ENCODE measurements around the gene ZNF777.
"Not testable (repeated sequence)": the region's sequence is repeated elsewhere in the genome, so short reads cannot be mapped to it uniquely, and the experiment has no call there.

ZNF777 gene

DNA sequence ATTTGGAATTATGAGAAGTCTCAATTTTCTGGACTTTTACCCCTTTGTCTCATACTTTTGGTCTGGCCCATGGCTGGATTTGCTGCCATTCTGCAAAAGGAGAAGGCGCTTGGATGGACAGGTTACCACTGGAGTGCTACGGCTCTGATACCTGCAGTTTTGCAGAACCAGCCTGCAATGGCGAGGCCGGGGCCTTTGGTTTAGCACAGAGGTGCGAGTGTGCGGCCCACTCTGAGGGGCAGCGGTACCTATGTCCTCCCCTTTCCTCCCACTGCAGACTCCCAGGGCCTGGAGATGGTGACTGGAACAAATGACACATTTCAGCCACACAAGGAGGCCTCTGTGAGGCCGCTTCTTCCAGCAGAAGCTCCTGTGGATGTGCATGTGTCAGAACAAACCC, 11.9 kb downstream of the ZNF777 start:
- DNase-seq, result no peak

DNA sequence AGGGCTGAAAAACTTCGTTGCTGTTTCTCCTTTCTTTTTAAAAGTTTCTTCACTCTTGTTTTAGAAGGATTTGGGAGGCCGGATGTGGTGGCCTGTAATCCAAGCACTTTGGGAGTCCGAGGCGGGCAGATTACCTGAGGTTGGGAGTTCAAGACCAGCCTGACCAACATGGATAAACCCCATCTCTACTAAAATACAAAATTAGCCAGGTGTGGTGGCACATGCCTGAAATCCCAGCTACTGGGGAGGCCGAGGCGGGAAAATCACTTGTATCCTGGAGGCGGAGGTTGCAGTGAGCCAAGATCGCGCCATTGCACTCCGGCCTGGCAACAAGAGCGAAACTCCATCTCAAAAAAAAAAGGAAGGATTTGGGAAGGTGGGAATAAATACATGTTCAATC, 14.8 kb downstream of the ZNF777 start:
- not testable (repeated sequence) for DNase-seq

DNA sequence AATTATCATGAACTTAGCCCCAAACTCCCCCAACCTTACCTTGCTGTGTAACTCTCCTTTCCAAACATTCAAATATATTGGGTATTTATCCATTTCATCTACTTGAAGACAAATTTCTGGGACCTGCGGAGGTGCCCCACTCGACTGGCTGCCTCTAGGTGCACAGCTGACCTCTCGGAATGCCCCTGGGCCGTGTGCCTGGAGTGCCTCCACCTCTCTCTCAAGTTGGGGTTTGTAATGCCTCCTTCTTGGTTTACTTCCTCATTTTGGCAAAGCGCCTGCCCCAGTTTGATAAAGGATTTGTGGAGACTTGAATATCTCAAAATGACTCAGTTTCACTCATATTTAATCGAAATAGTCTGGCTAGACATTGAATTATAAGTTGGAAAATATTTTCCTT, 16.6 kb downstream of the ZNF777 start:
- no peak for DNase-seq

DNA sequence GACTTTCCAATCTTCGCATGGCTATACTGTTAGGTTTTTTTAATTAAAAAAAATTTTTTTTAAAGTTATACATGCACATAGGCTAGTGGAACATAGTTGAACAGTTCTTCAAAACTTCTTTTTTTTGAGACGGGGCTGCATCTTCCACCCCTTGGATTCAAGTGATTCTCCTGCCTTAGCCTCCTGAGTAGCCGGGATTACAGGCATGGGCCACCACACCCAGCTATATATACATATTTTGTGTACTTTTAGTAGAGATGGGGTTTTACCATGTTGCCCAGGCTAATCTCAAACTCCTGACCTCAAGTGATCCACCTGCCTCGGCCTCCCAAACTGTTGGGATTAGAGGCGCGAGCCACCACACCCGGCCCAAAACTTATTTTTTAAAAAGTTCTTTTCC, 17.3 kb downstream of the ZNF777 start:
- DNase-seq, result no peak

DNA sequence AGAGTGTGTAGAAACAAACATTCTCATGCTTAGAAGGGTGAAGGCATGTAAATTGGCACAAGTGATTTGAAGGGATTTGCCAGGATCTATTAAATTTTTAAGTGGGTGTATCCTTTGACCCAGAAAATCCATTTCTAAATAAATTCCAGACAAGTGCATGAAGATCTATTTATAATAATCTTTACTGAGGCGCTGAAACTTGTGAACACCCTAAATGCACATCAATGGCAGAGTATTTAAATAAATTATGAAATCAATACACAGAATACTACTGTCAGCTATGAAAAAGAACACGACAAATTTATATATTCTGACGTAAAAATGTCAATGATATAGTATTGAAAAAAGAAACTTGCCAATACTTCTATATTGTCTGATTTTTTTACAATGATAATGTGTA, 17.9 kb downstream of the ZNF777 start:
- DNase-seq, result no peak

DNA sequence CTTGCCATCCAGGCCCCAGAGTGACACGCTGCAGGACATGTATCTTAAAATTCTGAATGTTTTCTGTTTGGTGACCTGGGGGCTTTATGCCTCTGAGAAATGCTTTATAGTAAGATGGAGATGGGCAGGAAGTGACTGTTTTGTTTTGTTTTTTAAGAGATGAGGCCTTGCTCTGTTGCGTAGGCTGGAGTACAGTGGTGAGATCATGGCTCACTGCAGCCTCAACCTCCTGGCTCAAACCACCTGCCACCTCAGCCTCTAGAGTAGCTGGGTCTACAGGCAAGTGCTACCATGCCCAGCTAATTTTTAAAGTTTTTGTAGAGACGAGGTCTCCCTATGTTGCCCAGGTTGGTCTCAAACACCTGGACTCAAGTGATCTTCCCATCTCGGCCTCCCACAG, 20.6 kb downstream of the ZNF777 start:
- no peak for DNase-seq

DNA sequence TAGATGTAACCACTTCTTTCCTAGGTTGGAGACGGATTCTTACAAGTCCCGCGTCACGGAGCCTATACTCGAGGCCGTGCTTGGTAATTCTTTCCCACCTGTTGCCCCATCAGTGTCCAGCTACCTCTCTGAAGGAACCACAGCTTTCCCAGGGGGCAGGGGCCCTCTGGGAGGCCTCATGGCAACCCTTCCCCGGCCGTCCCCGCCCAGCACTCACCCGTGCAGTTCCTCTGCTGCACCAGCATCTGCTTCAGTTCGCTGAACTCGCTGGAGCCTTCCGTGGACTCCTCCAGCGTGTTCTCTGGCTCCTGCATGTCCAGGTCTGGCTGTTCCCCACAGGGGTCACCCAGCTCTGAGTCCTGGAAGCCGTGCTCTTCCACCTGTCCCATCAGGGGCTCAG, 24.5 kb downstream of the ZNF777 start:
- DNase-seq, result no peak

DNA sequence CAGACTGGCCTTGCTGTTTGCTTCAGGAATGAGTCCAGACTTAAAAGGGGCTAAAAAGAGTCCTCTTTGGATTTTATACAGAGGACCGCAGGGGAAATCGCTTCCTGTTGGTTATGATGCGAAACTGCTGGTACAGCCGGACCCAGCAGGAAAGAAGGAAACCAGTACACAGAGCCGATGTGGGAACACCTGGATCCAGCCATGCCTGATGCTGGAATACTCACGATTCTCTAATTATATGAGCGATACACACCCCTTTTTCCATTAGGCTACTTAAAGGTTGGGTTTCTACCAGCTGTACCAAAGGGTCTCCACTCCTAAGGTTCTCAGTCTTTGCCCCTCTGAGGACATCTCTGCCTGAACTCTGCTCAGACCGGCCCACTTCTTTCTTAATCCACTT, 27.7 kb downstream of the ZNF777 start:
- no peak for DNase-seq

DNA sequence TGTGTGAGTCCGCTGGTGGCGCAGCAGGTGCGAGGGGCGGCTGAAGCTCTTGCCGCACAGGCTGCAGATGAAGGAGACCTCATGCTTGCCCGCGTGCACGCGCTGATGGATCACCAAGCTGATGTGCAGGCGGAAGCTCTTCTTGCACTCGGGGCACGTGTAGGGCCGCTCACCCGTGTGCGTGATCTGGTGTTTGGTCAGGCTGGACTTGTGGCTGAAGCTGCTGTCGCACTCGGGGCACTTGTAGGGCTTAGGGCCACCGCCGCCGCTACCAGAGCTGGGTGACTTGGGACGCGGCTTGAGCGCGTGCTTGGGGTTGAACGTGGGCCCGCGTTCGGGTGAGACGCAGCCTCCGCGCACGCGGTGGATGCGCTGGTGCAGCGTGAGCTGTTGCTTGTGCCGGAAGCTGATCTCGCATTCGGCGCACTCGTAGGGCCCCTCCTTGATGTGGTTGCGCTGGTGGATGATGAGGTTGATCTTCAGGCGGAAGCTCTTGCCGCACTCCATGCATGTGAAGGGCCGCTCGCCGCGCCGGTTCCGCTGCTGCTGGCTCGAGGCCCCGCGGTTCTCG, 28.7 kb downstream of the ZNF777 start:
- no peak for DNase-seq

DNA sequence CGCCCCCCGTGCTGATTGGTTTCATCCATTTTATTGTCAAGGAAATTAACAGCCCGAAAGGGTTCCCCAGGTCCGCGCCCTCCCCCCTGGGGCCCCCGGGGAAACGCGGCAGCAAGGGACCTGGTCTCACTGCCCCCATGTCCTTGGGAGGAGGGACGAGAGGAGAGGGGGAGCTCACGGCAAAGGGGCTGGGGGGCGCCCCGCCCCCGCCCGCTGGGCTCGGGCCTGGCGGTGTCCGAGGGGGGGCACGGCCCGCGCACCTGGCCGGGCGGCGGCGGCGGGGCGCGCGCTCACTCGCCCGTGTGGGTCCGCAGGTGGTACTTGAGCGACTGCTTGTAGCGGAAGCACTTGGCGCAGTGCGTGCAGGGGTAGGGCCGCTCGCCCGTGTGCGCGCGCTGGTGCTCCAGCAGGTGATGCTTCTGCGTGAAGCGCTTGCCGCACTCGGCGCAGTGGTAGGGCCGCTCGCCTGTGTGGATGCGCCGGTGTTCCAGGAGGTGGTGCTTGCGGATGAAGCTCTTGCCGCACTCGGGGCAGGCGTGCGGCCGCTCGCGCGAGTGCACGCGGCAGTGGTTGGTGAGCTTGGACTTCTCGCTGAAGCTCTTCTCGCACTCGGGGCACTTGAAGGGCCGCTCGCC, 29.3 kb downstream of the ZNF777 start:
- DNase-seq, result no peak

DNA sequence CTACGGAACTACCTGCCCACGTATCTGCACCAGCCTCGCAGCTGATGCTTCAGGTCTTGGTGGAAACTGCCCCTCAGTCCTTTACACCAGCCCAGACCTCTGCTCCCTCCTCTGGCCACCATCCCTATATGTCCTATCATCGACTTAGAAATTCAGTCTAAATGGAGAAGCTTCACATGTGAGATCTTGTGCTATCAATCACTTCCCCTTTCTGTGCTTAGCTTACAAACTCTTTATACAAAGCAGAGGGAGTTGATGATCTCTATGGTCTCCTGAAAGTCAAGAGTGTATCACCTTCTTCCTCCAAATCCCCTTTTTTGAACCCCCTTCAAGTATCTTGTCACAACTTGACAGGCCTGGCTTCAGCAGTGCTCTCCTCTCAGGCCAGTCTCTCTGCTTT, 30.7 kb downstream of the ZNF777 start:
- DNase-seq, result no peak

DNA sequence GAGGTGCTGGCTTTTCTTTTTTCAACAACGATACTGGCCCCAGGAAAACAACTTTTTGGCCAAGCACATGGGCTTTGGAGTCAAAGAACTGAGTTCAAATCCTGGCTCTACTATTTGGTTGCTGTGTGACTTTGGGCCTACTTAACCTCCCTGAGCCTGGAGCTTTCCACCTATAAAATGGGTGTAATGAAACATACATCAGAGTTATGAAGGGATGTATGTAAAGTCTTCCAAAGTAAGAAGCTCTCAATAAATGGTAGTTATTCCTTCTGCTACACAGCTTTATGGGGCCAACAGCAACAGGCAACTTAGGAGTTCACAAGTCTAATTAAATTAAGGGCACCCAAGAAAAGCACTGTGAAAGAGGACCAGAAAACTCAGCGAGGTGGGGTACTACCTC, 33.0 kb downstream of the ZNF777 start:
- no peak for DNase-seq

DNA sequence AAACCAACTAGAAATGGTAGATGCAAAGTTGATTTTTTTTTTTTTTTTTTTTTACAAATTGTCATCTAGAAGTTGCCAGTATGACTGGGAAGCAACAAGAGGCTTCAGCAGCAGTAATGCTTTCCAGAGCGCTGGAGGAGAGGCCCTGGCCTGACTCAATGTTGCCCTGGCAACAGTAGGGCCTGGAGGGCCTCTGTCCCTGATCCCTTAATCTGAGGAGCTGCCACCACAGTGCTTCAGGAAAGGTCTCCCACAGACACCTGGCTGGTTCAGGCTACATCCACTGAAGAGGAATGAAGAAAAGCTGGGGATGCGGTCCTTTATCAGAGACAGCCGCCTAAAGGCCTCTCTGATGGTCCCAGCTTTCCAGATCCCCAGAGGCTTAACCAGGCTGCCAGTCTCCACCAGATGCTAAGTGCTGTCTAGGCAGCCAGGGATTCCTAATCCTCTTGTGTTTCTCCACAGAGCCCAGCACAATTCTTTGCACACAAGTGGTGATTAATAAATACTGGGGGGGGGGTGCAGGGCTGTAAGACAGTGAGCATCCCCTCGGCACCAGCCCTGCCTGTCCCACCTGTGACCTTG, 33.7 kb downstream of the ZNF777 start:
- DNase-seq, result no peak

DNA sequence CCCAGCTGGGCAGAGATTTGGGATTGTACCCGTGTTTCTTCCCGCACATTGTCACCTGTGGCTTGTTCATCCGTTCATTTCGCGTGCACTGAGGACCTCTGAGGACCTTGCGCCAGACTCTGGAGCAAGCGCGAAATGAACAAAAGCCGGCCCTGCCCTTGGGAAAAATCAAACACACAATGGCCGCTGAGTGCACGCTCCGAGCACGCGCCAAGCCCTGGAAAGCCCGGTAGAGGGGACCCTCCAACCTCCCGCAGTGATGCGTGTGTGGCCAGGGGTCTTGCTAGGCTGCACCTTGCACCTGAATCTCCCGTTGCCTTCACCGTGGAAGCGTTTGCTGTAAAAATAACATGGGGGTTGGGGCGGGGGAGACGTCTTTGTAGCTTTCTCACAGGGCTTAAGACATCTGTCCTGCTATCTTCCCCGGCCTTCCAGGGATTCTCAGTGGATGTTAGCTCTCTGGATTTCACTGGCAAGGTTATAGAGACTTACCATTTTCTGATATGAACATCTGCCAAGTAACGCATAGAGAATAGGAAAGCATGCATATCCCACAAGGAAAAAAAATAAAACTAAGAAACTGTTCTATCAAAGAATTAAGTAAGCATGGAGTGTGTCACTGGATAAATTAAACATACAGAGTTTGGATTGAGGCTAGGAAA, 37.3 kb downstream of the ZNF777 start:
- DNase-seq, result no peak

DNA sequence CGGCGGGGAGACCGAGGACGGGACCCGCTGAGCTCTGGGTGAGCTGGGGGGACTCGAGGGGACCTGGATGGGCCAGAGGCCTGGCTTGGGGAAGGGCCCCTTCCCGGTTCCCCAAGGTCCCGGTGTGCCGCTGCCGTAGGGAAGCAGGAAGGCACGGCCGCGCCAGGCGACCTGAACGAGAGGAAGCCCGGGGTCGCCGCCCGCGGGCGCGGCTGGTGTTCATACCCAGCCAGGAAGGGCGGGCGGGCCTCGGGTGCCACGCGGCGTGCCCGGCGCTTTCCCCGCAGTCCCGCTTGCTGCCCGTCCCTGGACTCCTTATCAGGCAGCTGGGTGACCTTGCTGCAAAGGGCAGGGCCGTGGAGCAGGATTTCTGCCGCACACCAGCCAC, 38.0 kb downstream of the ZNF777 start:
- DNase-seq, result peak; percentile 47

DNA sequence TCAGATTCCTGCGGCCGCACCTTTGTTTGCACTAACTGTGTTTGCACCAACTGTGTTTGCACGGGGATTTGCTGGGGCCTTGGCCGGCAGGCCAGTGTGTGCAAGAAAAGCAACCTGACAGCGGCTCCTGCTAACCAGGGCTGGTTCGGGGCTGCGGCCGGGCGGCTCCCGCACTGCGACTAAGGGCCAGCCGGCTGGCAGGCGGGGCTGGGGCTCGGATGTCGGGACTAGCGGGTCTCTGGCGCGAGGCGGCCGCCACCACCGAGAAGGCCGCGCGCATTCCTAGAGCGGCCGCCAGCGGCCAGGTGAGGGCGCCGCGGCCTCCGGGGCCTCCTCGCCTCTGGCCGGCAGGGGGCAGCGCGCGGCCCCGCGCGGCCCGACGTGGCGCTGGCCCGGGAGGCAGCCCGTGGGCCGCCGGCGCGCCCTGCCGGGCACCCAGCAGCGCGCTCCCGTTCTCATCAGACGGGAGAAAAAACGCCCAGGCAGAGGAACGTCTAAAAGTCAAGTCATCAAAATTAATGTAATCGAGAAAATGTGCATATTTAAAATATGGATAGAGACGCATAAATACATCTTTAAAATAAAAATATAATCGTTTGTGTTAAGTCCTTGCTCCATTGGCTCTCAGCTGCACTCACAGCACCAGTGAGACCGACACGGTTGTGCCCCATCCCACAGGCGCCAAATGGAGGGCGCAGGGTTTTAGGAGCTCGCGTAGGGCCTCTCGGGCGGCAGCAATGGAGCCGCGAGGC, 38.5 kb downstream of the ZNF777 start:
- DNase-seq, result peak; percentile 73

DNA sequence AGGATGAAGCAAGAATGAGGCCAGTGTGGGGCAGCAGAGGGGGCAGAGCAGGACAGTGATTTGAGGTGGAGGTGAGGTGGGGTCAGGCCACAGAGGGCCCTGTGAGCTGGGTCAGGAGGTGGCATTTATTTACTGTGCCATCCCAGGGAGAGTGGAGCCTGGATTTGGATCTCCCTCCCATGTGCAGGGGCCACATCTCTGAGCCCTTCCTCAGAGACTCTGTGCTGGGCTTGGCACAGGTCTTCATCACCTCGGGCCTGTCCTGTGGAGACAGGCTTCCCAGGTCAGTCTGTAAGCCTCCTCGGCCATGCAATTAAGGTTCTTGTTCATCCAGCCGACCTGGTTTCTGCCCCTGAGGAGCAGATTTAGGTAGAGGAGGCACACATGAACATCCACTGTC, 40.9 kb downstream of the ZNF777 start:
- no peak for DNase-seq

DNA sequence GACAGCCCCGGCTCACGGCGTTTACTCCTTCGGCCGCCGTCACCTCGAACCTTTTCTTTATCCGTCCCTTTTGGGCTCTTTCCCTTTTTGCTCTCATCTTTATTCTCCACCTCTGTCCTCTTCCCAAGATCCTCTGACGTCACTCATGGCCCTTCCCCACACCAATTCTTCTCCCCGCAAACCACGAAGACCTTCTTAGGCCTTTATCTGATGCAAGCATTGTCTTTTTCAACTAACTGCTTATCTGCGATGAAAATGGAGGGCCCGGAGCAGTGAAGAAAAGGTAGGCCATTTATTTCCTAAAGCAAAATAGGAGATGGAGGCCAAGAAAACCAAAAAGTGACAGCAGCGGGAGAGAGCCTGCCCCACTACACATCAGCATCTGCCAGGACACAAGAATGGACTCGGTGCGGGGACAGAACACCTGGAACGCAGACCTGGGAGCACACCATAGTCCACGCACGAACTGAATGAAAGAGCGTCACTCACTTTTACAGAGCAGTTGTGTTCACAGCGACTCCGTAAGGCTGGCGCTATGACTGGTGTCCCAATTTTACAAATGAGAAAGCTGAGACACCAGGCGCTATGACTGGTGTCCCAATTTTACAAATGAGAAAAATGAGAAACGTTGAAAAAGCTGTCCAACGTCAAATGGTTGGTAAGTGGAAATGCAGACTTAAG, 45.3 kb downstream of the ZNF777 start:
- DNase-seq, result no peak

DNA sequence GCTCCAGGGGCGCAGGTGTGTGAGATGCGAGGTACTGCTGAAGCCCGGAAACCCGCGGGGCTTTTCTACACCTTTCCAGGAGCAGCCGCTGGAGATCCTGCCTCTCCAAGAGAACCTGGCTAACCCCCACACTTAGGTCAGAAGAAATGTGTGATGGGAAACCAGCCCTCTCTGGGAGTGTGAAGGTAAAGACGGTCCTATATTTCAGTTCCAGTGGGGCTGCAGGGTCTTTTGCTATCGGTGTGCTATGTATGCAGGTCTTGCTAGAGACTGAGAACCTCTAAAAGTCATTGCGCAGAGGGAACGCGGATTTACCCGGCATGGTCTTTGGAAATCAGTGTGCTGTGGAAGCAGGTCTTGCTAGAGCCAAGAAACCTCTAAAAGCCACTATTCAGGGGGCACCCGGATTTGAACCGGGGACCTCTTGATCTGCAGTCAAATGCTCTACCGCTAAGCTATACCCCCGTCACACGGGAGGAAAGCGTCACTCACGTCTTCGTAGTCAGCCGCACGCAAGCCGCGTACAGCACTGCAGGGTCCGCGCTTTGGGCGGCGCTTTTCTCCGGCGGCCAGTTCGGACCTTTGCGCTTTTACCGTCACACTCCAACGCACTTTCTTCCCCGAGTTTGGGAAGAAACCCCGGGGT, 46.0 kb downstream of the ZNF777 start:
- DNase-seq, result no peak

DNA sequence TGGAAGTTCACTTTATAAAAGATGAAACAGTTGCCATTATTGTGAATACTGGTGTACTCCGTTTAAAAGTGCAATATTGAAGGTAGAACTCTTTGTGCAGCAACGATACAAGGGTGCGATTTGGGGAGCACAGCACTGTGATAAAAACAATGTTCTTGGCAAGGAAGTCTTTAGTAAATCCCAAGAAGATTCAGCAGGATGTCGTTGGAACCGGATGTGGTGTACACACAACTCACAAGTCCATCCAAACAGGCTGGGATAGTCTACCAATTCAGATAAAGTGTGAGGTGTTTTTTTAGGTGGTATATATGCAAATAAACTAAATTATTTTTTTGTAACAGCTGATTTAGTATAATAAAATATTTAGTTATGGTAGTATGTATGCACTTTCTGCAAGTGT, 46.7 kb downstream of the ZNF777 start:
- no peak for DNase-seq

DNA sequence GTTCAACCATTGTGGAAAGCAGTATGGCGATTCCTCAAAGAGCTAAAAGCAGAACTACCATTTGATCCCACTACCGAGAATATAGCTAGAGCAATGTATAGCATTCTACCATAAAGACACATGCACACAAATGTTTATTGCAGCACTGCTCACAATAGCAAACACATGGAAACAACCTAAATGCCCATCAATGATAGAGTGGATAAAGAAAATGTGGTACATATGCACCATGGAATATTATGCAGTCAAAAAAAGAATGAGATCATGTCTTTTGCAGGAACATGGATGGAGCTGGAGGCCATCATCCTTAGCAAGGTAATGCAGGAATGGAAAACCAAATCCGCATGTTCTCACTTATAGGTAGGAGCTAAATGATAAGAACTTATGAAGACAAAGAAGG, 47.8 kb downstream of the ZNF777 start:
- not testable (repeated sequence) for DNase-seq

DNA sequence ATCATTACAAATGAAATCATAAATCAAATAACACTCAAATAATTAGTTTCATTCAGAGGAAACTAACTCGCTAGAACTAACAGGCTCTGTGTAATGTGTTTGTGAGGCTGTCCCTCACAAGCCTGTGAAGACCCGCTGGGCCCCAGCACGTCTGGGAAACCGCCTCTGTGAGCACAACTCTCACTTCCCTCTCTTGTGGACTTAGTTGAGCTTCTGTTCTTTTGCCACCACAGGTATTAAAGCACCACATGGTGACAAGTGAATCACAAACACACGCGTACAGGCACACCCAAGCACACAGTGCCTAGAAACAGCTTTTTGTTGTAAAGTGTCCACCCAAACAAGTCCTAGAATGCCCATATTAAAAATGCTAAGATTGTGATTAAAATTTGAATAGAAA, 51.0 kb downstream of the ZNF777 start:
- no peak for DNase-seq

DNA sequence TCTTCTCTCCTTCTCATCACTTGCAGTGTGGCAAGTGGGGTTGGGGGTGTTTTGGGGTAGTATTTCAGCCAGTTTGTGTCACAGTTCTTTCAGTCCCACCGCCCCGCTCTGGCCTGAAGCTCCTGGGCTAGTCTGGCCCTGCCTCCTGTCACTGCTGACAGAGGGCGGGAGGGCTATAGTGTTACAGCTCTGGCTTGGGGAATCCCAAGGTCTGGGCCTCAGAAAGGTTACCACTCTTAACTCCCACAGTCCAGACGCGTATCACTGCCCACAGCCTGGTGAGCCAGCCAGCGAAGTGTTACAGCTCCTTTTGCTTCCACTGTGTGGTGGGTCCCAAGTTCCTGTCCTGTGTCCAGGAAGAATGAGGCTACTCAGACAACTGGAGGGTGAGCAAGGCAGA, 56.0 kb downstream of the ZNF777 start:
- DNase-seq, result no peak
